HG03558 (cell line): Measurements from ENCODE around the gene MYH11.
"Not testable (repeated sequence)": the region's sequence is repeated elsewhere in the genome, so short reads cannot be mapped to it uniquely, and the experiment has no call there.

Source experiments
- ATAC-seq: cut with Tn5 transposase; IDR thresholded peaks from one replicate; pipeline ENCODE4 v1.9.1; 2021; ENCODE audit warnings: moderate number of reproducible peaks; ENCODE audit not compliant: unreplicated experiment; ENCODE audit errors: extremely low read depth

The MYH11 gene

GRCh38 chr16:15694499-15694898 is 162.3 kb downstream of the MYH11 start:
- no peak for ATAC-seq

- ATAC-seq = not testable (repeated sequence)
Measured at GRCh38 chr16:15692508-15692907, 164.3 kb downstream of the MYH11 start.

- ATAC-seq = no peak
Measured at GRCh38 chr16:15691046-15691445, 165.8 kb downstream of the MYH11 start.

DNA sequence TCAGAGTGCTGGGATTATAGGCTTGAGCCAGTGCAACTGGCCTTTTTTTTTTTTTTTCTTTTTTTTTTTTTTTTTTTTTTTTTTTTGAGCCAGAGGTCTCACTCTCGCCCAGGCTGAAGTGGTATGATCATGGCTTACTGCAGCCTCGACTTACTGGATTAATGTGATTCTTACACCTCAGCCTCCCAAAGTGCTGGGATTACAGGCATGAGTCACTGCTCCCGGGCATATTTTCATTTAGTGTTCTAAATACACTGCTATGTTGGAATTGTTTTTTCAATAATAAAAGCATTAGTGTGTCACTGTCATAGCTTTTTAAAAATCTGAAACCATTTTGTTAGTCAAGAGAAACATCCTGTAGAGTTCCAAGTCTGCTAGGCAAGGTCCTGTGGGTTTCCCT is 166.5 kb downstream of the MYH11 start:
- no peak for ATAC-seq

- ATAC-seq = no peak
Measured at GRCh38 chr16:15689290-15689689, 167.5 kb downstream of the MYH11 start.

DNA sequence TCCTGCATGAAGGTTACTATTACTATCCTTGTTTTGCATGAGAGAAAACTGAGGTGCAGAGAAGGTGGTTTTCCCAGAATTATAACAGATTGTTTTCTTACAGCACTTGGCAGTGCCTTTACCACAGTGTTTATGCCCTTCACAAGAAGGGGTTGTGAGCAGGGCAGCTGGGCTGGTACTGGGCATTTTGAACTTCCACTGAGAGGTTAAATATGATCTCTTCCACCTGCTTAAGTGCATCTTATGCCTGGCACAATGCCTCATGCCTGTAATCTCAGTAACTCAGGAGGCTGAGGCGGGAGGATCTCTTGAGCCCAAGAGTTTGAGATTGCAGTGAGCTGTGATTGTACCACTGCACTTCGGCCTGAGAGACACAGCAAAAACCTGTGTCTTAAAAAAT is 170.5 kb downstream of the MYH11 start:
- ATAC-seq = no peak

GRCh38 chr16:15682105-15682570 is 174.7 kb downstream of the MYH11 start:
- ATAC-seq = no peak

GRCh38 chr16:15677447-15677846 is 179.4 kb downstream of the MYH11 start:
- no peak for ATAC-seq

- ATAC-seq = no peak
Measured at GRCh38 chr16:15676506-15676905, 180.3 kb downstream of the MYH11 start.

GRCh38 chr16:15674571-15674970 is 182.3 kb downstream of the MYH11 start:
- no peak for ATAC-seq

- ATAC-seq = no peak
Measured at GRCh38 chr16:15672514-15673167, 184.2 kb downstream of the MYH11 start.

- ATAC-seq = not testable (repeated sequence)
Measured at GRCh38 chr16:15672127-15672513, 184.7 kb downstream of the MYH11 start.

GRCh38 chr16:15671530-15672117 is 185.2 kb downstream of the MYH11 start:
- no peak for ATAC-seq

- no peak for ATAC-seq
Measured at GRCh38 chr16:15667091-15667742, 189.6 kb downstream of the MYH11 start.

- no peak for ATAC-seq
Measured at GRCh38 chr16:15665107-15665506, 191.7 kb downstream of the MYH11 start.

- no peak for ATAC-seq
Measured at GRCh38 chr16:15660203-15660601, 196.6 kb downstream of the MYH11 start.

- ATAC-seq = no peak
Measured at GRCh38 chr16:15658556-15658955, 198.3 kb downstream of the MYH11 start.

DNA sequence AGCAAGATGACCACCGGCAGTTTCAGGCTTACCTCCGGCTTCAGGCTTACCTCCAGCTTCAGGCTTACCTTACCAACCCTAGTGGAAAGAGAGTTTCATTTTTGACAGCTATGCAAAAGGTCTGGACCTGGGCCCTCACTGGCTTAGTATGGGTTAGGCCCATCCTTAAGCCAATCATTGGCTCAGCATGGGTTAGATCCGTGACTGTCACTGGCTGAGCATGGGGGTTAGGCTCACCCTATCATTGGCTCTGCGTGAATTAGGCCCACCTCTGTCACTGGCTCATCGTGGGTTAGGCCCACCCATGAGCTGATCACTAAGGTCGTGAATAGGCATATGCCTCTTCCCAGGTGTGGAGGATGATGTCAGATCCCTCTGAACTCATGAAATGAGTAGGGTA is 198.7 kb downstream of the MYH11 start:
- no peak for ATAC-seq

GRCh38 chr16:15655561-15655960 is 201.3 kb downstream of the MYH11 start:
- ATAC-seq = not testable (repeated sequence)

GRCh38 chr16:15654591-15654990 is 202.2 kb downstream of the MYH11 start:
- no peak for ATAC-seq

- ATAC-seq = no peak
Measured at GRCh38 chr16:15653227-15653626, 203.6 kb downstream of the MYH11 start.
